ENCODE measurements around the gene SLC38A10. TPM values are rescaled to one million over a fixed set of nuclear protein-coding genes. Genes with fewer than 3 reads are reported as not detected.

SLC38A10 gene
- total RNA-seq, 1 experiment from 2014 or later, result 109 TPM

DNA sequence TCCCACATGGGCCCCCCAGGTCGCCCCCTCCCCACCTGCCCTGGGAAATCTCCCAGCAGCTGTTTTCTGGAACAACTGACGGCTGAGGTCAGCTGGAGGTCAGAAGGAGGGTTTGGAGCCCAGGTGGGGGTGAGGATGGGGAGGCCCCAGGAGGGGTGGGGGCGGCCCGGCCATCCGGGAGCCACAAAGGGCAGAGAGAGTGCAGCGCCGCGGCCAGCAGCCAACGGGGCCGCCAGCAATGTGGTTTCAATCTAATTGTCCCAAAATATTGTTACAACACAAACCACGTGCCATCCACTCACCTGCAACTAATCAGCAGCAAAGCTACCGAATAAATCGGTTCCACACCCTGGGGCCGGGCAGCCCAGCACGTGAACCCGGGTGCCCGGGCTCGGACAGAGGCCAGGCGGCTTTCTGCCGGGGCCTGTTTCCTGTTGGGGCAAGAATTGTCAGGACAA lies 28.3 kb upstream of the SLC38A10 start:
- Histone ChIP-seq H3K9ac (ENCODE audit: low read length) (no peak overlapping the region), H3K4me3 (replicated peaks in 1 of 2; ENCODE audit: low read depth in 1 of 2, low read length in 2 of 2) (no peak overlapping the region), H3K4me1 (ENCODE audit: control insufficient read depth in 1 of 2, insufficient read depth in 2 of 2, low read length in 2 of 2) (peaks cover 12 to 22% of the 10 kb centered on the region in 2 experiments), H3K9me3 (ENCODE audit: control insufficient read depth in 1 of 2, insufficient read depth in 1 of 2, low read depth in 1 of 2, low read length in 2 of 2) (no peaks in the 10 kb centered on the region), H2AFZ (ENCODE audit: low read depth, low read length, poor library complexity, severe bottlenecking) (no peak overlapping the region), H3K79me2 (ENCODE audit: insufficient read depth, low read length) (no peaks in the 10 kb centered on the region), H3K36me3 (ENCODE audit: control insufficient read depth in 1 of 2, insufficient read depth in 2 of 2, low read length in 2 of 2) (no peaks in the 10 kb centered on the region), H3K27me3 (ENCODE audit: insufficient read depth, low read length) (no peaks in the 10 kb centered on the region), H3K27ac (ENCODE audit: low read depth, low read length) (no peak overlapping the region; the same call in 1 of the 2 replicates), H3K9me2 (ENCODE audit: insufficient read depth) (no peaks in the 10 kb centered on the region), H3K4me2 (ENCODE audit: low read length) (no peak overlapping the region), H4K20me1 (ENCODE audit: insufficient read depth) (no peaks in the 10 kb centered on the region)
- CTCF ChIA-PET, result interaction anchor here (1.0 to 2.2 kb wide), 6 partner anchors 10 to 149 kb away, joined by 3 to 9 read pairs (median 4); no protein-coding TSS in a partner anchor
- intact Hi-C loops (cut with micrococcal nuclease), result no loop called here
- ATAC-seq, result no peak
- BruUV-seq (replicated peaks), result no TSS peak
- RAD21 ChIA-PET (ENCODE audit: low non-redundant PET in 1 of 2, low total read pairs in 2 of 2, uncharacterized antibody in 2 of 2, unreplicated experiment in 2 of 2), result interaction anchor here in 1 of 2 experiments (1.2 kb wide), 1 partner anchor 42 kb away, joined by 4 read pairs; no protein-coding TSS in a partner anchor
- no peak for TF ChIP-seq FOSL1 (IDR thresholded peaks at IDR 0.05; ENCODE audit: low read depth)
- TF ChIP-seq RAD21 (IDR thresholded peaks at IDR 0.05; ENCODE audit: low read depth), result no peak
- TF ChIP-seq POLR2AphosphoS5 (IDR thresholded peaks at IDR 0.05; ENCODE audit: low read depth, low read length), result no peak
- no peak for TF ChIP-seq YY1 (IDR thresholded peaks at IDR 0.05; ENCODE audit: extremely low read depth, insufficient replicate concordance, low read depth, low read length)
- no peak for TF ChIP-seq SP1 (IDR thresholded peaks at IDR 0.05; ENCODE audit: low read depth)
- TF ChIP-seq ZFX (IDR thresholded peaks at IDR 0.05), result no peak
- no peak for TF ChIP-seq EZH2 (IDR thresholded peaks at IDR 0.05)
- no peak for TF ChIP-seq EGR1 (IDR thresholded peaks at IDR 0.05; ENCODE audit: low read depth)
- TF ChIP-seq SIN3A (IDR thresholded peaks at IDR 0.05; ENCODE audit: low read depth), result no peak
- no peak for TF ChIP-seq POLR2A (IDR thresholded peaks at IDR 0.05; ENCODE audit: borderline replicate concordance, extremely low read depth, insufficient read depth, insufficient read length)
- no peak for TF ChIP-seq CEBPB (IDR thresholded peaks at IDR 0.05; ENCODE audit: low read depth)
- no peak for TF ChIP-seq CTCF (IDR thresholded peaks at IDR 0.05 in 2 of 3, conservative IDR thresholded peaks at IDR 0.05 in 1 of 3; ENCODE audit: borderline replicate concordance in 1 of 3, insufficient read depth in 1 of 3, low read depth in 2 of 3, low read length in 2 of 3)
- no peak for TF ChIP-seq TCF7L2 (IDR thresholded peaks at IDR 0.05; ENCODE audit: borderline replicate concordance, extremely low read depth, insufficient read depth, insufficient read length)
- no peak for TF ChIP-seq SRF (IDR thresholded peaks at IDR 0.05; ENCODE audit: low read depth)
- no peak for TF ChIP-seq EZH2phosphoT487 (IDR thresholded peaks at IDR 0.05; ENCODE audit: borderline replicate concordance)
- TF ChIP-seq CBX3 (IDR thresholded peaks at IDR 0.05; ENCODE audit: low read depth), result no peak
- TF ChIP-seq, protein P1, sequence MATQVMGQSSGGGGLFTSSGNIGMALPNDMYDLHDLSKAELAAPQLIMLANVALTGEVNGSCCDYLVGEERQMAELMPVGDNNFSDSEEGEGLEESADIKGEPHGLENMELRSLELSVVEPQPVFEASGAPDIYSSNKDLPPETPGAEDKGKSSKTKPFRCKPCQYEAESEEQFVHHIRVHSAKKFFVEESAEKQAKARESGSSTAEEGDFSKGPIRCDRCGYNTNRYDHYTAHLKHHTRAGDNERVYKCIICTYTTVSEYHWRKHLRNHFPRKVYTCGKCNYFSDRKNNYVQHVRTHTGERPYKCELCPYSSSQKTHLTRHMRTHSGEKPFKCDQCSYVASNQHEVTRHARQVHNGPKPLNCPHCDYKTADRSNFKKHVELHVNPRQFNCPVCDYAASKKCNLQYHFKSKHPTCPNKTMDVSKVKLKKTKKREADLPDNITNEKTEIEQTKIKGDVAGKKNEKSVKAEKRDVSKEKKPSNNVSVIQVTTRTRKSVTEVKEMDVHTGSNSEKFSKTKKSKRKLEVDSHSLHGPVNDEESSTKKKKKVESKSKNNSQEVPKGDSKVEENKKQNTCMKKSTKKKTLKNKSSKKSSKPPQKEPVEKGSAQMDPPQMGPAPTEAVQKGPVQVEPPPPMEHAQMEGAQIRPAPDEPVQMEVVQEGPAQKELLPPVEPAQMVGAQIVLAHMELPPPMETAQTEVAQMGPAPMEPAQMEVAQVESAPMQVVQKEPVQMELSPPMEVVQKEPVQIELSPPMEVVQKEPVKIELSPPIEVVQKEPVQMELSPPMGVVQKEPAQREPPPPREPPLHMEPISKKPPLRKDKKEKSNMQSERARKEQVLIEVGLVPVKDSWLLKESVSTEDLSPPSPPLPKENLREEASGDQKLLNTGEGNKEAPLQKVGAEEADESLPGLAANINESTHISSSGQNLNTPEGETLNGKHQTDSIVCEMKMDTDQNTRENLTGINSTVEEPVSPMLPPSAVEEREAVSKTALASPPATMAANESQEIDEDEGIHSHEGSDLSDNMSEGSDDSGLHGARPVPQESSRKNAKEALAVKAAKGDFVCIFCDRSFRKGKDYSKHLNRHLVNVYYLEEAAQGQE (IDR thresholded peaks at IDR 0.05; ENCODE audit: low read depth), result no peak
- no peak for TF ChIP-seq ATF3 (IDR thresholded peaks at IDR 0.05)
- no peak for DNase-seq (ENCODE audit: low read depth, low spot score)
- POLR2A ChIA-PET, result interaction anchor here (1.2 kb wide), 1 partner anchor 14 kb away, joined by 3 read pairs; no protein-coding TSS in a partner anchor
